ENCODE results near the gene TBC1D1. TPM values are rescaled to one million over a fixed set of nuclear protein-coding genes. Genes with fewer than 3 reads are reported as not detected.

The TBC1D1 gene
- total RNA-seq, 1 donor from 2014 or later, result 54.5 TPM

DNA sequence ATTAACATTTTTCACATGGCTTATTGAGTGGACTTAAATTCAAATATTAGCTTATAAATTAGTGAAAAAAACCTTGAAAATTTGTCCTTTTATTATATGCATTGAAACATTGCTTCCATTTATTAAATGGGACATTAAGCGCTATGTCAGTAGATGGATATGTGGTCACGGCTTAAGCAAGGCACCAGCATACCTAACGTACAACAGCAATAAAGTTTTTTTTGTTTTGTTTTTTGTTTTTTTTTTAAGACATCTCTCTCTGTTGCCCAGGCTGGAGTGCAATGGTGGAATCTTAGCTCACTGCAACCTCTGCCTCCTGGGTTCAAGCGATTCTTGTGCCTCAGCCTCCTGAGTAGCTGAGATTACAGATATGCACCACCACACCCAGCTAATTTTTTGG is 32.8 kb upstream of the TBC1D1 start:
- no peak overlapping the region for H3K4me3 Mint-ChIP-seq (ENCODE audit: unreplicated experiment)
- Histone ChIP-seq H3K4me2 (ENCODE audit: low read length) (no peak overlapping the region), H4K20me1 (ENCODE audit: insufficient read depth, low read length) (no peaks in the 10 kb centered on the region), H3K27me3 (ENCODE audit: insufficient read depth, low read length) (no peaks in the 10 kb centered on the region), H2AFZ (ENCODE audit: low read depth, low read length) (no peak overlapping the region), H3K27ac (ENCODE audit: low read depth, low read length) (no peak overlapping the region), H3K4me3 (ENCODE audit: insufficient read depth, low read depth, low read length) (no peak overlapping the region), H3K4me1 (ENCODE audit: insufficient read depth, low read length) (no peaks in the 10 kb centered on the region), H3K79me2 (ENCODE audit: insufficient read depth, low read length) (no peaks in the 10 kb centered on the region), H3K36me3 (ENCODE audit: insufficient read depth, low read length) (peaks cover 22% of the 10 kb centered on the region), H3K9ac (ENCODE audit: low read length) (no peak overlapping the region), H3K9me3 (ENCODE audit: insufficient read depth, low read depth, low read length) (no peaks in the 10 kb centered on the region)
- FAIRE-seq (no peak), DNase-seq (ENCODE audit: low read depth) (no peak)
- H3K27ac Mint-ChIP-seq (ENCODE audit: unreplicated experiment), result no peak overlapping the region
- no peak for TF ChIP-seq CTCF (IDR thresholded peaks at IDR 0.05; ENCODE audit: insufficient read depth, low read depth, low read length)
- TF ChIP-seq EZH2 (IDR thresholded peaks at IDR 0.05; ENCODE audit: insufficient read depth, low read length), result no peak
- H3K36me3 Mint-ChIP-seq (ENCODE audit: low read depth, unreplicated experiment), result peaks cover 4% of the 10 kb centered on the region
- H3K9me3 Mint-ChIP-seq (ENCODE audit: unreplicated experiment), result no peaks in the 10 kb centered on the region
- no peaks in the 10 kb centered on the region for H3K27me3 Mint-ChIP-seq (ENCODE audit: low read depth, unreplicated experiment)
- no peaks in the 10 kb centered on the region for H3K4me1 Mint-ChIP-seq (ENCODE audit: low read depth, unreplicated experiment)

GRCh38 chr4:37858872-37859271 is 32.0 kb upstream of the TBC1D1 start:
- H3K36me3 Mint-ChIP-seq (ENCODE audit: low read depth, unreplicated experiment), result peaks cover 2% of the 10 kb centered on the region
- Histone ChIP-seq H2AFZ (ENCODE audit: low read depth, low read length) (no peak overlapping the region), H3K9me3 (ENCODE audit: insufficient read depth, low read depth, low read length) (no peaks in the 10 kb centered on the region), H3K27me3 (ENCODE audit: insufficient read depth, low read length) (no peaks in the 10 kb centered on the region), H3K36me3 (ENCODE audit: insufficient read depth, low read length) (peaks cover 17% of the 10 kb centered on the region), H3K79me2 (ENCODE audit: insufficient read depth, low read length) (no peaks in the 10 kb centered on the region), H3K27ac (ENCODE audit: low read depth, low read length) (no peak overlapping the region), H4K20me1 (ENCODE audit: insufficient read depth, low read length) (no peaks in the 10 kb centered on the region), H3K4me1 (ENCODE audit: insufficient read depth, low read length) (no peaks in the 10 kb centered on the region), H3K9ac (ENCODE audit: low read length) (no peak overlapping the region), H3K4me3 (ENCODE audit: insufficient read depth, low read depth, low read length) (no peak overlapping the region), H3K4me2 (ENCODE audit: low read length) (no peak overlapping the region)
- H3K27ac Mint-ChIP-seq (ENCODE audit: unreplicated experiment), result no peak overlapping the region
- no peaks in the 10 kb centered on the region for H3K27me3 Mint-ChIP-seq (ENCODE audit: low read depth, unreplicated experiment)
- FAIRE-seq (no peak), DNase-seq (ENCODE audit: low read depth) (no peak)
- no peaks in the 10 kb centered on the region for H3K4me1 Mint-ChIP-seq (ENCODE audit: low read depth, unreplicated experiment)
- no peaks in the 10 kb centered on the region for H3K9me3 Mint-ChIP-seq (ENCODE audit: unreplicated experiment)
- no peak for TF ChIP-seq EZH2 (IDR thresholded peaks at IDR 0.05; ENCODE audit: insufficient read depth, low read length)
- no peak for TF ChIP-seq CTCF (IDR thresholded peaks at IDR 0.05; ENCODE audit: insufficient read depth, low read depth, low read length)
- H3K4me3 Mint-ChIP-seq (ENCODE audit: unreplicated experiment), result no peak overlapping the region

DNA sequence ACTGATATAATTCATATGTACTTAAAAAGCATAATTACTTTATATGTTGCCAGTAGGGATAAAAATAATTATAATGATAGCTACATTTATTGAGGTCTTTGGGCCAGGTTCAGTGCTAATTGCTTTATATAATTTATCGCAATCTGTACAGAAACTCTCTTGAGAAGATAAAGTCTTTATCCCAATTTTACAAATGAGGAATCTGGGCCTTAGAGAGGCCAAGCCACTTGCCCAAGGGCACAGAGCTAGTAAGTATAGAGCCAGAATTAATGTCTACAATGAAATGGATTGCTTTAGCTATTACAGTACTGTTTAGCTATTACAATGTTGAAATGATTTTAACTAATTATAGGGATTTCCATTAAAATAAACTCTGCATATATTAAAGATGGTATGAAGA is 30.6 kb upstream of the TBC1D1 start:
- no peak overlapping the region for H3K27ac Mint-ChIP-seq (ENCODE audit: unreplicated experiment)
- Histone ChIP-seq H3K4me2 (ENCODE audit: low read length) (no peak overlapping the region), H3K9ac (ENCODE audit: low read length) (no peak overlapping the region), H3K27me3 (ENCODE audit: insufficient read depth, low read length) (no peaks in the 10 kb centered on the region), H2AFZ (ENCODE audit: low read depth, low read length) (no peak overlapping the region), H3K36me3 (ENCODE audit: insufficient read depth, low read length) (peaks cover 17% of the 10 kb centered on the region), H3K4me1 (ENCODE audit: insufficient read depth, low read length) (peaks cover 3% of the 10 kb centered on the region), H3K4me3 (ENCODE audit: insufficient read depth, low read depth, low read length) (no peak overlapping the region), H3K79me2 (ENCODE audit: insufficient read depth, low read length) (no peaks in the 10 kb centered on the region), H3K9me3 (ENCODE audit: insufficient read depth, low read depth, low read length) (no peaks in the 10 kb centered on the region), H3K27ac (ENCODE audit: low read depth, low read length) (no peak overlapping the region), H4K20me1 (ENCODE audit: insufficient read depth, low read length) (no peaks in the 10 kb centered on the region)
- H3K4me3 Mint-ChIP-seq (ENCODE audit: unreplicated experiment), result no peak overlapping the region
- no peaks in the 10 kb centered on the region for H3K9me3 Mint-ChIP-seq (ENCODE audit: unreplicated experiment)
- TF ChIP-seq EZH2 (IDR thresholded peaks at IDR 0.05; ENCODE audit: insufficient read depth, low read length), result no peak
- no peak for TF ChIP-seq CTCF (IDR thresholded peaks at IDR 0.05; ENCODE audit: insufficient read depth, low read depth, low read length)
- peaks cover 2% of the 10 kb centered on the region for H3K36me3 Mint-ChIP-seq (ENCODE audit: low read depth, unreplicated experiment)
- FAIRE-seq (no peak), DNase-seq (ENCODE audit: low read depth) (no peak)
- H3K4me1 Mint-ChIP-seq (ENCODE audit: low read depth, unreplicated experiment), result peaks cover 2% of the 10 kb centered on the region
- H3K27me3 Mint-ChIP-seq (ENCODE audit: low read depth, unreplicated experiment), result no peaks in the 10 kb centered on the region

Measured in astrocyte (in vitro differentiated cells and primary cell).